LNCAP (cell line): ENCODE results near the gene XDH.

Experiments used
- TF ChIP-seq, protein P1 (sequence below): fragments of 450-650 bp; IDR thresholded peaks from 2 replicates; pipeline ENCODE4 v1.5.1; 2017; ENCODE audit warnings: mild to moderate bottlenecking

XDH gene

GRCh38 chr2:31349684-31350083 lies 64.9 kb downstream of the XDH start:
- TF ChIP-seq, protein P1, sequence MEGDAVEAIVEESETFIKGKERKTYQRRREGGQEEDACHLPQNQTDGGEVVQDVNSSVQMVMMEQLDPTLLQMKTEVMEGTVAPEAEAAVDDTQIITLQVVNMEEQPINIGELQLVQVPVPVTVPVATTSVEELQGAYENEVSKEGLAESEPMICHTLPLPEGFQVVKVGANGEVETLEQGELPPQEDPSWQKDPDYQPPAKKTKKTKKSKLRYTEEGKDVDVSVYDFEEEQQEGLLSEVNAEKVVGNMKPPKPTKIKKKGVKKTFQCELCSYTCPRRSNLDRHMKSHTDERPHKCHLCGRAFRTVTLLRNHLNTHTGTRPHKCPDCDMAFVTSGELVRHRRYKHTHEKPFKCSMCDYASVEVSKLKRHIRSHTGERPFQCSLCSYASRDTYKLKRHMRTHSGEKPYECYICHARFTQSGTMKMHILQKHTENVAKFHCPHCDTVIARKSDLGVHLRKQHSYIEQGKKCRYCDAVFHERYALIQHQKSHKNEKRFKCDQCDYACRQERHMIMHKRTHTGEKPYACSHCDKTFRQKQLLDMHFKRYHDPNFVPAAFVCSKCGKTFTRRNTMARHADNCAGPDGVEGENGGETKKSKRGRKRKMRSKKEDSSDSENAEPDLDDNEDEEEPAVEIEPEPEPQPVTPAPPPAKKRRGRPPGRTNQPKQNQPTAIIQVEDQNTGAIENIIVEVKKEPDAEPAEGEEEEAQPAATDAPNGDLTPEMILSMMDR = no peak

DNA sequence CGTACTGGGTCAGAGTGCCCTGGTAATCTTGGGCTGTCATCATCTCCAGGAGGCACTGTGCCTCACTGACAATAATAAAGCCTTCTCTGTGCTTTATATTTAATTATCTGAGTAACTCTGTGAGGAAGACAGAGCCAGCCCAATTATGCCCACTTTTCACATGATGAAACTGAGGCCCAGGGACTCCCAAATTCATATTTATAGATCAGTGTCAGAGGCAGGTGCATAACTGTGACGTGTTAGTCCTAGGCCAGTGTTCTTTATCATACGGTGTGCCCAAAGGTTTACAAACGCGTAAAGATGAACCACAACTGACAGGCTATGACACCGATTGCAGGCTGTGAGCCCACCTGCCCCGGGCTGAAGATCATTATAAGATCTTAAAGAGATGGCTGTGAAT lies 65.4 kb downstream of the XDH start:
- TF ChIP-seq, protein P1 = no peak

DNA sequence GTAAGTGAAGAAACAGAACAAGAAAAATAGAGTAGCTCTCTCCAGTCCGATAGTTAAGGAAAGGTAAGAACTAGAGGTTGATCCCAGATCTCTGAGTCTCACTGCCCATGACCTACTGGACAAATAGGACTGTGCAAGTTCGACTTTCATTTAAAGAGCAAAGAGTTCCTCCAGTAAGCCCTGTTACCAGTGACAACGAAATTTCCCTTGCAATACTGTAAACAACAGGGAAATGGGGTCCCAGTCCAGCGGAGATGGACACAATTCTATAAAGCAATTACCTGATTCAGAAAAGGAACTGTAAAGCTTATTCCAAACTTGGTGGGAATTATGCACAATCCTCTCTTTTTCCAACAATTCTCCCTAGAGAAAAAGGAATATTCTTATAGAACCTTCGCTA lies 65.9 kb downstream of the XDH start:
- TF ChIP-seq, protein P1 = no peak

DNA sequence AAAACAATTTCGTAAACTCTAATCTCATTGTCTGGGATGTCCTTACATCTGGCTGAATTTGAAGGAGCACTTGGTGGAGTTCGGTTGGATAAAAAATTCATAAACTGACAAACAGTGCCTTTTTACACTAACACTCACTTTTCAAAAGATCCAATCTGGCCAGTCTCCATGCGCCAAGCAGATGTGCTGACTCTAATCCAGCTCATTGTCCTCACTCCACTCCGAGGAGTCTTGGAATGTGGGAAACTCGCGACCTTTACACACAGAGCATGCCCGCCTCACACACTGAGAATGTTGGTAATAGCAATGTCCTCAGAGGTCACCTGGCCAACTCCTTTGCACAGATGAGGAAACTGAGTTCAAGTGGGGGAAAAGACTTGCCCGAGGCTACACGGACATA lies 66.8 kb downstream of the XDH start:
- TF ChIP-seq, protein P1 = no peak

DNA sequence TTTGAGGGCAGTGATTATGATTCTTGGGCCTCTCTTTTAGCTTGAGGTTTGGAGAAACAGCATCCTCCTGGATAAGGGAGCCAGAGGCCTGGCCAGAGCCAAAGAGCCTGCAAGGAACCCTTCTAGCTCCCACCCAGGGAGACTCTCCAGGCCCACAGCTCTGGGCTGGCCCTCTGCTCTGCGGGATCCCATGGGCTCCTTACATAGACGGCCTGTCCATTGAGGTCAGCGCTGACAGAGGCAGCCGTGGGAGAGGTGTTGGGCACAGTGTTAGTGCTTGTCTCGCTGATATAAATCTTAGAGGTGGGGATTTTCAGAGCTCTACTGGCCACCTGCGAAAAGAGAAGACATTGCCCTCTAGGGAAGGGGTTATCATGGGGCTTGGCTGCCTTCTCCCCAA lies 67.2 kb downstream of the XDH start:
- TF ChIP-seq, protein P1 = no peak

GRCh38 chr2:31344447-31344846 lies 70.1 kb downstream of the XDH start:
- TF ChIP-seq, protein P1 = no peak

DNA sequence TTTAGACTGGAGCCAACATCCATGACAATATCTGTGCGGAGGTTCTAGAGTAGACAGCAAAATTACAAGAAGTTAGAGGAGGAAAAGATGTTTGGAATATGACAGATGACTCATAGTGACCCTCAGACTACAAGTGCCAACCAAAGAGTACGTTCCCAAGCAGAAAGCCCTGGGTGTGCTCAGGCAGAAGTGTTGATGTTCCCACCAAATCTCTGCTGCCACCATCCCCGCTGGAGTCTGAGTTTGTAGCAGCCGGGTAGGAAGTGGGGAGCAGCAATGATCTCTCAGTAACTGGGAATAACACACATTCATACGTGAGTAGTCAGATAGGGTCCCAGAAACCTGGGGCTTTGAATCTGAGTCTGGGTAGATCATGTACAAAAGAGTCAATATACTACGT lies 73.2 kb downstream of the XDH start:
- TF ChIP-seq, protein P1 = no peak

GRCh38 chr2:31339696-31340095 lies 74.8 kb downstream of the XDH start:
- TF ChIP-seq, protein P1 = no peak
